Neural progenitor cell (in vitro differentiated cells): ENCODE data around the gene ART5. TPM values are rescaled to one million over a fixed set of nuclear protein-coding genes. Genes with fewer than 3 reads are reported as not detected.

Source experiments
- DNase-seq: peaks from one replicate; pipeline ENCODE4 v3.0.0-alpha.2; 2016; ENCODE audit warnings: low spot score
- H2AFZ ChIP-seq: fragments of 200-600 bp; sonication (generic); replicated peaks from 2 replicates; pipeline ENCODE4 v1.6.1; 2016; ENCODE audit warnings: antibody characterized with exemption
- H3F3A ChIP-seq: fragments of 200-600 bp; sonication (generic); 2 replicates; pipeline ENCODE4 v1.6.1; 2016; ENCODE audit warnings: antibody characterized with exemption, low read depth
- H3K27ac ChIP-seq: fragments of 200-600 bp; sonication (generic); 2 replicates; pipeline ENCODE4 v1.5.1; 2016; ENCODE audit warnings: mild to moderate bottlenecking
- H3K27me3 ChIP-seq: fragments of 200-600 bp; sonication (generic); 2 replicates; pipeline ENCODE4 v1.6.1; 2016; ENCODE audit warnings: mild to moderate bottlenecking, moderate library complexity
- H3K36me3 ChIP-seq: fragments of 200-600 bp; sonication (generic); 2 replicates; pipeline ENCODE4 v1.5.1; 2016
- H3K4me1 ChIP-seq: fragments of 200-600 bp; sonication (generic); 2 replicates; pipeline ENCODE4 v1.6.1; 2016; ENCODE audit warnings: mixed run types
- H3K4me2 ChIP-seq: fragments of 200-600 bp; sonication (generic); 2 replicates; pipeline ENCODE4 v1.6.1; 2016
- H3K4me3 ChIP-seq: fragments of 200-600 bp; sonication (generic); 2 replicates; pipeline ENCODE4 v1.5.1; 2016
- H3K79me2 ChIP-seq: fragments of 200-600 bp; sonication (generic); 2 replicates; pipeline ENCODE4 v1.6.1; 2016; ENCODE audit warnings: low read depth
- H3K9ac ChIP-seq: fragments of 200-600 bp; sonication (generic); 2 replicates; pipeline ENCODE4 v1.6.1; 2016
- H3K9me3 ChIP-seq: fragments of 200-600 bp; sonication (generic); 2 replicates; pipeline ENCODE4 v1.5.1; 2016; ENCODE audit warnings: low read depth
- H4K20me1 ChIP-seq: fragments of 200-600 bp; sonication (generic); 2 replicates; pipeline ENCODE4 v1.6.1; 2016; ENCODE audit warnings: low read depth
- H3K27ac Mint-ChIP-seq: 3 replicates; pipeline ENCODE4 v1.8.0; 2021; ENCODE audit warnings: mixed read lengths
- H3K27me3 Mint-ChIP-seq: 2 replicates; pipeline ENCODE4 v1.8.0; 2022; ENCODE audit warnings: low read depth, mild to moderate bottlenecking, inconsistent platforms, moderate library complexity, mixed read lengths; ENCODE audit not compliant: insufficient read depth
- H3K36me3 Mint-ChIP-seq: 3 replicates; pipeline ENCODE4 v1.8.0; 2021; ENCODE audit warnings: mixed read lengths
- H3K4me1 Mint-ChIP-seq: 3 replicates; pipeline ENCODE4 v1.8.0; 2021; ENCODE audit warnings: mixed read lengths
- H3K4me3 Mint-ChIP-seq: 3 replicates; pipeline ENCODE4 v1.8.0; 2021; ENCODE audit warnings: mild to moderate bottlenecking, moderate library complexity, mixed read lengths
- H3K9me3 Mint-ChIP-seq: 3 replicates; pipeline ENCODE4 v1.8.0; 2020; ENCODE audit warnings: mixed read lengths
- CTCF ChIP-seq: fragments of 200-600 bp; sonication (generic); IDR thresholded peaks from 2 replicates; pipeline ENCODE4 v1.5.1; 2017; ENCODE audit warnings: antibody characterized with exemption, mild to moderate bottlenecking
- EZH2 ChIP-seq: fragments of 200-600 bp; sonication (generic); IDR thresholded peaks from 2 replicates; pipeline ENCODE4 v1.6.1; 2017; ENCODE audit warnings: antibody characterized with exemption, mild to moderate bottlenecking, moderate library complexity
- EZH2phosphoT487 ChIP-seq: fragments of 200-600 bp; sonication (generic); IDR thresholded peaks from 2 replicates; pipeline ENCODE4 v1.6.1; 2017; ENCODE audit warnings: antibody characterized with exemption
- total RNA-seq: library from RNA; depleted of rRNA; stranded (reverse); fragments of >200 nt; gene quantifications from 2 replicates; pipeline ENCODE4 v1.2.3, GENCODE V29; 2015; ENCODE audit warnings: low replicate concordance

ART5 gene
- total RNA-seq, 1 donor from 2014 or later = 8.5 TPM

- Mint-ChIP-seq H3K36me3 (peaks cover 43% of the 10 kb centered on the region), H3K9me3 (no peaks in the 10 kb centered on the region), H3K27ac (no peak overlapping the region), H3K4me1 (peaks cover 3% of the 10 kb centered on the region), H3K27me3 (peaks cover 6% of the 10 kb centered on the region), H3K4me3 (no peak overlapping the region)
- H3K4me3 ChIP-seq = no peak overlapping the region
- H3K79me2 ChIP-seq = no peaks in the 10 kb centered on the region
- H4K20me1 ChIP-seq = no peaks in the 10 kb centered on the region
- H3K4me2 ChIP-seq = no peak overlapping the region
- no peak overlapping the region for H3K9ac ChIP-seq
- H3K27ac ChIP-seq = no peak overlapping the region
- no peak for DNase-seq
- TF ChIP-seq EZH2 = no peak
- TF ChIP-seq CTCF = no peak
- TF ChIP-seq EZH2phosphoT487 = no peak
- peaks cover 8% of the 10 kb centered on the region for H3K36me3 ChIP-seq
- no peaks in the 10 kb centered on the region for H3F3A ChIP-seq
- H2AFZ ChIP-seq = no peak overlapping the region
- no peaks in the 10 kb centered on the region for H3K9me3 ChIP-seq
- no peaks in the 10 kb centered on the region for H3K4me1 ChIP-seq
- H3K27me3 ChIP-seq = no peaks in the 10 kb centered on the region
Measured at GRCh38 chr11:3669742-3670183, 28.0 kb upstream of the ART5 start.

- no peak for DNase-seq
- Mint-ChIP-seq H3K4me3 (no peak overlapping the region), H3K4me1 (no peaks in the 10 kb centered on the region), H3K27me3 (peaks cover 6% of the 10 kb centered on the region), H3K36me3 (peaks cover 43% of the 10 kb centered on the region), H3K9me3 (no peaks in the 10 kb centered on the region), H3K27ac (no peak overlapping the region)
- Histone ChIP-seq H3K79me2 (no peaks in the 10 kb centered on the region), H3K9me3 (no peaks in the 10 kb centered on the region), H4K20me1 (no peaks in the 10 kb centered on the region), H3K27ac (no peak overlapping the region), H3K27me3 (no peaks in the 10 kb centered on the region), H3K4me3 (no peak overlapping the region), H3K4me1 (no peaks in the 10 kb centered on the region), H3F3A (no peaks in the 10 kb centered on the region), H2AFZ (no peak overlapping the region), H3K9ac (no peak overlapping the region), H3K36me3 (peaks cover 3% of the 10 kb centered on the region), H3K4me2 (no peak overlapping the region)
- TF ChIP-seq EZH2 (no peak), EZH2phosphoT487 (no peak), CTCF (no peak)
Measured at GRCh38 chr11:3669128-3669527, 27.3 kb upstream of the ART5 start.

- Histone ChIP-seq H3K27ac (no peak overlapping the region), H3K4me3 (no peak overlapping the region), H4K20me1 (no peaks in the 10 kb centered on the region), H3K27me3 (no peaks in the 10 kb centered on the region), H3F3A (no peaks in the 10 kb centered on the region), H3K4me2 (no peak overlapping the region), H3K9ac (no peak overlapping the region), H3K36me3 (no peaks in the 10 kb centered on the region), H3K9me3 (no peaks in the 10 kb centered on the region), H3K4me1 (no peaks in the 10 kb centered on the region), H3K79me2 (no peaks in the 10 kb centered on the region), H2AFZ (no peak overlapping the region)
- TF ChIP-seq CTCF (no peak), EZH2 (no peak), EZH2phosphoT487 (no peak)
- no peak overlapping the region for H3K4me3 Mint-ChIP-seq
- no peaks in the 10 kb centered on the region for H3K4me1 Mint-ChIP-seq
- peaks cover 6% of the 10 kb centered on the region for H3K27me3 Mint-ChIP-seq
- peaks cover 42% of the 10 kb centered on the region for H3K36me3 Mint-ChIP-seq
- no peaks in the 10 kb centered on the region for H3K9me3 Mint-ChIP-seq
- DNase-seq = no peak
- no peak overlapping the region for H3K27ac Mint-ChIP-seq
Measured at GRCh38 chr11:3667149-3668035, 25.6 kb upstream of the ART5 start.
